H1 (cell line): Measurements from ENCODE around the gene PDZRN3.

Experiments used
- BRCA1 ChIP-seq: IDR thresholded peaks from 2 replicates; pipeline ENCODE4 v1.6.1; 2012; ENCODE audit warnings: low read depth, low read length, improper control_type of control experiment
- CREB1 ChIP-seq: IDR thresholded peaks from 2 replicates; pipeline ENCODE4 v1.6.1; 2012; ENCODE audit warnings: inconsistent platforms
- EZH2 ChIP-seq: fragments of 200-600 bp; sonication (generic); IDR thresholded peaks from 2 replicates; pipeline ENCODE4 v1.7.1; 2012; ENCODE audit warnings: low read depth, mild to moderate bottlenecking, moderate library complexity, low read length, inconsistent platforms; ENCODE audit not compliant: severe bottlenecking
- POLR2A ChIP-seq, 2 experiments: IDR thresholded peaks; 1 replicate in 1 of 2; 2 replicates in 1 of 2; pipeline ENCODE4 v1.6.1; 2011; ENCODE audit warnings: low read depth in 2 of 2, low read length in 2 of 2, mild to moderate bottlenecking in 2 of 2; ENCODE audit errors: control extremely low read depth in 1 of 2
- YY1 ChIP-seq: IDR thresholded peaks from 2 replicates; pipeline ENCODE4 v1.6.1; 2011; ENCODE audit warnings: low read depth, mild to moderate bottlenecking, low read length
- TF ChIP-seq, protein P1 (sequence below): IDR thresholded peaks from 2 replicates; pipeline ENCODE4 v1.6.1; 2012; ENCODE audit warnings: inconsistent platforms
- TF ChIP-seq, protein P2 (sequence below), 3 experiments: IDR thresholded peaks; 1 replicate in 2 of 3; 2 replicates in 1 of 3; pipeline versions ENCODE4 v1.5.1 to v1.6.1; 2011; ENCODE audit warnings: low read length in 3 of 3, mild to moderate bottlenecking in 3 of 3, inconsistent platforms in 2 of 3, low read depth in 1 of 3, moderate library complexity in 1 of 3; ENCODE audit not compliant: insufficient read depth in 1 of 3; ENCODE audit errors: control extremely low read depth in 1 of 3

DNA sequence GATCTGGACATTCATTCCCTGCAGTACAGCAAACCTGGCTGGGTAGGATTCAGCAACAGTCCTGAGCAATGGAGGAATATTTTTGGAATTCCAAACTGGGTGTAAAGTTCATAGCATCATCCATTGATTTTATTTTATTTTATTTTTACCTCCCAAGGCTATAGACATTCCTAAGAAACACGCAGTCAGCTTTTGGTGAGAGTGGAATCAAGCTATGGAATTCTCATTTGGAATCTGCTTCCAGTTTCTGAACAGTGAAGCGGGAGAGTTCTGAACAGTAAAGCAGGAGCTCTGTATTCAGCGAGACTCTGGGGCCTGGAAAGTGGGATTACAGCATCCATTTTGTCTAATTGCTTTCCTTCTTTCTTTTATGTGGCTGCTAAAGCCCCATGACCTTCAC, 1.4 kb upstream of the PDZRN3 start:
- no peak for TF ChIP-seq POLR2A (IDR thresholded peaks at IDR 0.05; ENCODE audit: control extremely low read depth in 1 of 2, low read depth in 2 of 2, low read length in 2 of 2)
- TF ChIP-seq, protein P1, sequence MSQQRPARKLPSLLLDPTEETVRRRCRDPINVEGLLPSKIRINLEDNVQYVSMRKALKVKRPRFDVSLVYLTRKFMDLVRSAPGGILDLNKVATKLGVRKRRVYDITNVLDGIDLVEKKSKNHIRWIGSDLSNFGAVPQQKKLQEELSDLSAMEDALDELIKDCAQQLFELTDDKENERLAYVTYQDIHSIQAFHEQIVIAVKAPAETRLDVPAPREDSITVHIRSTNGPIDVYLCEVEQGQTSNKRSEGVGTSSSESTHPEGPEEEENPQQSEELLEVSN, result no peak
- no peak for TF ChIP-seq YY1
- TF ChIP-seq, protein P2, sequence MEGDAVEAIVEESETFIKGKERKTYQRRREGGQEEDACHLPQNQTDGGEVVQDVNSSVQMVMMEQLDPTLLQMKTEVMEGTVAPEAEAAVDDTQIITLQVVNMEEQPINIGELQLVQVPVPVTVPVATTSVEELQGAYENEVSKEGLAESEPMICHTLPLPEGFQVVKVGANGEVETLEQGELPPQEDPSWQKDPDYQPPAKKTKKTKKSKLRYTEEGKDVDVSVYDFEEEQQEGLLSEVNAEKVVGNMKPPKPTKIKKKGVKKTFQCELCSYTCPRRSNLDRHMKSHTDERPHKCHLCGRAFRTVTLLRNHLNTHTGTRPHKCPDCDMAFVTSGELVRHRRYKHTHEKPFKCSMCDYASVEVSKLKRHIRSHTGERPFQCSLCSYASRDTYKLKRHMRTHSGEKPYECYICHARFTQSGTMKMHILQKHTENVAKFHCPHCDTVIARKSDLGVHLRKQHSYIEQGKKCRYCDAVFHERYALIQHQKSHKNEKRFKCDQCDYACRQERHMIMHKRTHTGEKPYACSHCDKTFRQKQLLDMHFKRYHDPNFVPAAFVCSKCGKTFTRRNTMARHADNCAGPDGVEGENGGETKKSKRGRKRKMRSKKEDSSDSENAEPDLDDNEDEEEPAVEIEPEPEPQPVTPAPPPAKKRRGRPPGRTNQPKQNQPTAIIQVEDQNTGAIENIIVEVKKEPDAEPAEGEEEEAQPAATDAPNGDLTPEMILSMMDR (IDR thresholded peaks at IDR 0.05; ENCODE audit: control extremely low read depth in 1 of 3, insufficient read depth in 1 of 3, low read depth in 1 of 3, low read length in 3 of 3), result no peak
- no peak for TF ChIP-seq CREB1
- TF ChIP-seq EZH2, result no peak
- TF ChIP-seq BRCA1, result no peak
